ENCODE measurements around the gene SALL2. TPM values are rescaled to one million over a fixed set of nuclear protein-coding genes. Genes with fewer than 3 reads are reported as not detected.
A peak's percentile ranks its signal among the peaks of the same experiment; 100 is the strongest.

SALL2 gene
- total RNA-seq (2022) = 3.5 and 3.9 TPM in 2 replicates
- Bru-seq, nascent RNA = percentile 22 among the genes with signal in this experiment
- BruChase-seq, experiment 1, labeled RNA remaining after a 6-hour chase = percentile 31 among the genes with signal in this experiment
- percentile 44 among the genes with signal in this experiment for BruChase-seq, experiment 2, labeled RNA remaining after a 2-hour chase
- long read RNA-seq, partial matches to known transcripts = 0 of 4 reads
- long read RNA-seq, other reads (novel, unspliced or antisense) = 4 of 4 reads

GRCh38 chr14:21525962-21526671, at the start of gene SALL2:
TSS of gene SALL2 (minus strand) at chr14:21526346. CDS start at chr14:21526127, 219 bp downstream.
- Mint-ChIP-seq H3K4me3 (ENCODE audit: low read depth, unreplicated experiment) (peak within 1 kb of the TSS; percentile 72), H3K27ac (ENCODE audit: unreplicated experiment) (no peak within 1 kb of the TSS), H3K27me3 (ENCODE audit: unreplicated experiment) (peaks cover 23% of the 10 kb centered on the region), H3K9me3 (ENCODE audit: low read depth, unreplicated experiment) (no peaks in the 10 kb centered on the region), H3K36me3 (ENCODE audit: insufficient read depth, unreplicated experiment) (peaks cover 11% of the 10 kb centered on the region), H3K4me1 (ENCODE audit: low read depth, unreplicated experiment) (no peaks in the 10 kb centered on the region)
- no TSS peak for BruUV-seq (replicated peaks)
- no peak for TF ChIP-seq CTCF (IDR thresholded peaks at IDR 0.05; ENCODE audit: unreplicated experiment)
- intact Hi-C loops (cut with micrococcal nuclease; ENCODE audit: unreplicated experiment) = no loop called here
- peak; percentile 61 for DNase-seq
- CTCF ChIA-PET = interaction anchor here (0.8 kb wide), 1 partner anchor 9 kb away, joined by 3 read pairs; no protein-coding TSS in a partner anchor

- CTCF ChIA-PET = no interaction called here
- BruUV-seq (replicated peaks) = no TSS peak
- DNase-seq = no peak
- no peaks in the 10 kb centered on the region for H3K4me1 Mint-ChIP-seq (ENCODE audit: low read depth, unreplicated experiment)
- TF ChIP-seq CTCF (IDR thresholded peaks at IDR 0.05; ENCODE audit: unreplicated experiment) = no peak
- H3K27me3 Mint-ChIP-seq (ENCODE audit: unreplicated experiment) = peaks cover 21% of the 10 kb centered on the region
- no peaks in the 10 kb centered on the region for H3K9me3 Mint-ChIP-seq (ENCODE audit: low read depth, unreplicated experiment)
- intact Hi-C loops (cut with micrococcal nuclease; ENCODE audit: unreplicated experiment) = no loop called here
- no peaks in the 10 kb centered on the region for H3K36me3 Mint-ChIP-seq (ENCODE audit: insufficient read depth, unreplicated experiment)
- H3K4me3 Mint-ChIP-seq (ENCODE audit: low read depth, unreplicated experiment) = no peak overlapping the region
- H3K27ac Mint-ChIP-seq (ENCODE audit: unreplicated experiment) = no peak overlapping the region
These were observed 49.5 kb upstream of the SALL2 start for GRCh38 chr14:21575661-21576060.

- intact Hi-C loops (cut with micrococcal nuclease; ENCODE audit: unreplicated experiment) = no loop called here
- TF ChIP-seq CTCF (IDR thresholded peaks at IDR 0.05; ENCODE audit: unreplicated experiment) = no peak
- CTCF ChIA-PET = interaction anchor here (0.6 kb wide), 1 partner anchor 1184 kb away, joined by 4 read pairs; no protein-coding TSS in a partner anchor
- H3K36me3 Mint-ChIP-seq (ENCODE audit: insufficient read depth, unreplicated experiment) = no peaks in the 10 kb centered on the region
- H3K27ac Mint-ChIP-seq (ENCODE audit: unreplicated experiment) = no peak overlapping the region
- no peaks in the 10 kb centered on the region for H3K9me3 Mint-ChIP-seq (ENCODE audit: low read depth, unreplicated experiment)
- no peak for DNase-seq
- no peaks in the 10 kb centered on the region for H3K4me1 Mint-ChIP-seq (ENCODE audit: low read depth, unreplicated experiment)
- BruUV-seq (replicated peaks) = no TSS peak
- H3K4me3 Mint-ChIP-seq (ENCODE audit: low read depth, unreplicated experiment) = no peak overlapping the region
- peaks cover 31% of the 10 kb centered on the region for H3K27me3 Mint-ChIP-seq (ENCODE audit: unreplicated experiment)
These were observed 46.5 kb upstream of the SALL2 start for GRCh38 chr14:21572604-21573003.

GRCh38 chr14:21558703-21559170, 32.6 kb upstream of the SALL2 start:
- CTCF ChIA-PET = no interaction called here
- peaks cover 8% of the 10 kb centered on the region for H3K4me1 Mint-ChIP-seq (ENCODE audit: low read depth, unreplicated experiment)
- no peak for TF ChIP-seq CTCF (IDR thresholded peaks at IDR 0.05; ENCODE audit: unreplicated experiment)
- BruUV-seq (replicated peaks) = no TSS peak
- no peaks in the 10 kb centered on the region for H3K9me3 Mint-ChIP-seq (ENCODE audit: low read depth, unreplicated experiment)
- intact Hi-C loops (cut with micrococcal nuclease; ENCODE audit: unreplicated experiment) = loop anchor here (5.0 kb wide), 1 partner anchor 46 kb away; the partner anchor contains the start of gene METTL3
- peaks cover 4% of the 10 kb centered on the region for H3K27me3 Mint-ChIP-seq (ENCODE audit: unreplicated experiment)
- no peak for DNase-seq
- H3K36me3 Mint-ChIP-seq (ENCODE audit: insufficient read depth, unreplicated experiment) = no peaks in the 10 kb centered on the region
- no peak overlapping the region for H3K27ac Mint-ChIP-seq (ENCODE audit: unreplicated experiment)
- no peak overlapping the region for H3K4me3 Mint-ChIP-seq (ENCODE audit: low read depth, unreplicated experiment)
